Neuron (in vitro differentiated cells): ENCODE results near the gene PSMB11.
"Not testable (repeated sequence)": the region's sequence is repeated elsewhere in the genome, so short reads cannot be mapped to it uniquely, and the experiment has no call there.

Source experiments
- H2AFZ ChIP-seq: one replicate; pipeline ENCODE4 v1.6.1; 2013; ENCODE audit warnings: low read depth, mild to moderate bottlenecking, inconsistent platforms, low read length, moderate library complexity
- H3K27me3 ChIP-seq: one replicate; pipeline ENCODE4 v1.6.1; 2013; ENCODE audit warnings: low read length; ENCODE audit not compliant: insufficient read depth
- H3K36me3 ChIP-seq: one replicate; pipeline ENCODE4 v1.6.1; 2013; ENCODE audit warnings: low read length; ENCODE audit not compliant: insufficient read depth
- H3K4me1 ChIP-seq: one replicate; pipeline ENCODE4 v1.6.1; 2013; ENCODE audit warnings: low read length; ENCODE audit not compliant: insufficient read depth
- H3K4me3 ChIP-seq: 2 replicates; pipeline ENCODE4 v1.5.1; 2013; ENCODE audit warnings: mild to moderate bottlenecking, low read length, moderate library complexity
- H3K9me3 ChIP-seq: one replicate; pipeline ENCODE4 v1.6.1; 2013; ENCODE audit warnings: low read length

PSMB11 gene

GRCh38 chr14:23006188-23006534 is 35.9 kb upstream of the PSMB11 start:
- peak overlapping the region; percentile 79 for H3K4me3 ChIP-seq
- no peaks in the 10 kb centered on the region for H3K9me3 ChIP-seq
- H3K4me1 ChIP-seq, result peaks cover 21% of the 10 kb centered on the region
- H3K36me3 ChIP-seq, result no peaks in the 10 kb centered on the region
- H2AFZ ChIP-seq, result peak overlapping the region; percentile 69
- no peaks in the 10 kb centered on the region for H3K27me3 ChIP-seq

GRCh38 chr14:23006544-23007419 is 35.2 kb upstream of the PSMB11 start:
- peak overlapping the region; percentile 79 for H3K4me3 ChIP-seq
- H3K36me3 ChIP-seq, result no peaks in the 10 kb centered on the region
- H3K9me3 ChIP-seq, result no peaks in the 10 kb centered on the region
- H3K27me3 ChIP-seq, result no peaks in the 10 kb centered on the region
- peak overlapping the region; percentile 86 for H2AFZ ChIP-seq
- peaks cover 21% of the 10 kb centered on the region for H3K4me1 ChIP-seq

- Histone ChIP-seq H3K4me1 (peaks cover 21% of the 10 kb centered on the region), H3K27me3 (no peaks in the 10 kb centered on the region), H3K4me3 (no peak overlapping the region)
Observed at GRCh38 chr14:23008831-23009230, 33.2 kb upstream of the PSMB11 start.

GRCh38 chr14:23009483-23009938 is 32.5 kb upstream of the PSMB11 start:
- peak overlapping the region; percentile 53 for H3K4me3 ChIP-seq

More at GRCh38 chr14:23008831-23009230, 33.2 kb upstream of the PSMB11 start:
- Histone ChIP-seq H3K9me3 (no peaks in the 10 kb centered on the region), H3K36me3 (no peaks in the 10 kb centered on the region), H2AFZ (no peak overlapping the region)

GRCh38 chr14:23009939-23010726 is 31.9 kb upstream of the PSMB11 start, which contains the start of gene C14orf93:
TSS of gene C14orf93 (minus strand) at chr14:23010143. CDS start at chr14:22999023, 11,120 bp downstream.
- Histone ChIP-seq H3K4me1 (peaks cover 21% of the 10 kb centered on the region), H3K9me3 (no peaks in the 10 kb centered on the region), H3K4me3 (peak within 1 kb of the TSS; percentile 53), H3K27me3 (no peaks in the 10 kb centered on the region), H3K36me3 (no peaks in the 10 kb centered on the region), H2AFZ (peak within 1 kb of the TSS; percentile 85)

More at GRCh38 chr14:23009483-23009938, 32.5 kb upstream of the PSMB11 start:
- Histone ChIP-seq H3K36me3 (no peaks in the 10 kb centered on the region), H3K27me3 (no peaks in the 10 kb centered on the region), H3K4me1 (peaks cover 21% of the 10 kb centered on the region), H2AFZ (peak overlapping the region; percentile 85), H3K9me3 (no peaks in the 10 kb centered on the region)

GRCh38 chr14:23013054-23013748 is 28.8 kb upstream of the PSMB11 start:
- Histone ChIP-seq H3K4me3 (no peak overlapping the region), H2AFZ (no peak overlapping the region), H3K9me3 (no peaks in the 10 kb centered on the region), H3K36me3 (no peaks in the 10 kb centered on the region), H3K4me1 (peaks cover 10% of the 10 kb centered on the region), H3K27me3 (no peaks in the 10 kb centered on the region)

- H3K27me3 ChIP-seq, H3K4me1 ChIP-seq, H3K9me3 ChIP-seq, H3K36me3 ChIP-seq, H2AFZ ChIP-seq, H3K4me3 ChIP-seq: not testable (repeated sequence)
Observed at GRCh38 chr14:23013749-23014054, 28.3 kb upstream of the PSMB11 start.

GRCh38 chr14:23015618-23016017 is 26.4 kb upstream of the PSMB11 start:
- no peaks in the 10 kb centered on the region for H3K27me3 ChIP-seq
- no peak overlapping the region for H3K4me3 ChIP-seq
- peak overlapping the region; percentile 34 for H2AFZ ChIP-seq
- no peaks in the 10 kb centered on the region for H3K36me3 ChIP-seq
- no peaks in the 10 kb centered on the region for H3K9me3 ChIP-seq
- H3K4me1 ChIP-seq, result no peaks in the 10 kb centered on the region

- Histone ChIP-seq H3K4me3 (no peak overlapping the region), H2AFZ (no peak overlapping the region), H3K36me3 (no peaks in the 10 kb centered on the region), H3K9me3 (no peaks in the 10 kb centered on the region), H3K27me3 (no peaks in the 10 kb centered on the region), H3K4me1 (no peaks in the 10 kb centered on the region)
Observed at GRCh38 chr14:23017091-23017490, 24.9 kb upstream of the PSMB11 start.

- no peaks in the 10 kb centered on the region for H3K27me3 ChIP-seq
- no peaks in the 10 kb centered on the region for H3K36me3 ChIP-seq
- no peak overlapping the region for H3K4me3 ChIP-seq
- no peaks in the 10 kb centered on the region for H3K4me1 ChIP-seq
- no peaks in the 10 kb centered on the region for H3K9me3 ChIP-seq
- no peak overlapping the region for H2AFZ ChIP-seq
Observed at GRCh38 chr14:23018107-23018506, 23.9 kb upstream of the PSMB11 start.

- no peak overlapping the region for H3K4me3 ChIP-seq
- H3K9me3 ChIP-seq, result no peaks in the 10 kb centered on the region
- no peak overlapping the region for H2AFZ ChIP-seq
- no peaks in the 10 kb centered on the region for H3K4me1 ChIP-seq
- H3K27me3 ChIP-seq, result no peaks in the 10 kb centered on the region
- H3K36me3 ChIP-seq, result peaks cover 2% of the 10 kb centered on the region
Observed at GRCh38 chr14:23020143-23021128, 21.6 kb upstream of the PSMB11 start.

- no peaks in the 10 kb centered on the region for H3K4me1 ChIP-seq
- no peak overlapping the region for H2AFZ ChIP-seq
Observed at GRCh38 chr14:23021434-23021833, 20.6 kb upstream of the PSMB11 start.

More at GRCh38 chr14:23021434-23021833, 20.6 kb upstream of the PSMB11 start:
- Histone ChIP-seq H3K4me3 (no peak overlapping the region), H3K27me3 (no peaks in the 10 kb centered on the region), H3K36me3 (peaks cover 12% of the 10 kb centered on the region), H3K9me3 (no peaks in the 10 kb centered on the region)
